ENCODE data around the gene ASB2.

ASB2 gene

DNA sequence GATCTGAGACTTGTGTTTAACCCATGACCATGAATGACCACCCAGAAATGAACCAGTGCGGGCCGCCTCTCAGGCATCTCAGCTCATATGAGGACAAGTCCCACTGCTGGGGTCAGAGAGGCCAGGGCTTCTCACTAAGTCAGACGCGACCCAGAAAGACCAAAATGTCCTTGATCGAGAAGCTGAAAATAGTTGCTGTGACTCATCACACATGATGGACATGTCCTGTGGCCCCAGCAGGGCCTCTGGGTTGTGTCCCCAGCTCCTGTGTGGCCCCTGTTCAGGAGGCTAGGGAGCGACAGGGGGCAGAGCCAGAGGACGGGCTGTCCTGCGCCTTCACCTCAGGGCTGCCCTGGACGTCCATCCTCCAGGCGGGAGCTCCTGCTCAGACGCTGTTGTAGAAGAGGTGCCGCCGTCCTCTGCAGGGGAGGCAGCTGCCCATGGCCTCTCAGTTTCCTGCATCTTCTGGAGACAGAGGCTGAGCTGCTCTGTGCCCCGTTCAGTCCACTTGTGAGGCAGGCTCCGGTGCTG lies 78.2 kb downstream of the ASB2 start:
- DNase-seq: no peak

DNA sequence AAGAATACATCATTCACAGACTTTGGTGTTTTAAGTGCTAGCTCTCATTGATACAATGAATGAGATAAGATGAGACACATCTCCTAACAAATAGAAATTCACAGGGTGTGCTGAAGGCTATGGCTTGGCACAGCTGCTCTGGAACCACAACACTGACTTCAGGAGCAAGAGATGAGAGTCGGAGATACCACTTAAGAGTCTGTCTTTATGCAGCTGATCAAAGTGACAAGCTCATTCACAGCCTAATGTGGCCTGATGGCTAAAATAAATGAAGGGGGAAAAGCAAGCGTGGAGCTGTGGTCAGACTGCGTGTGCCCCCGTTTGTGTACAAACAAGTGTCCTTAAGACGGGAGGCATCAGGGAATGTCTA lies 78.9 kb downstream of the ASB2 start:
- DNase-seq: no peak

DNA sequence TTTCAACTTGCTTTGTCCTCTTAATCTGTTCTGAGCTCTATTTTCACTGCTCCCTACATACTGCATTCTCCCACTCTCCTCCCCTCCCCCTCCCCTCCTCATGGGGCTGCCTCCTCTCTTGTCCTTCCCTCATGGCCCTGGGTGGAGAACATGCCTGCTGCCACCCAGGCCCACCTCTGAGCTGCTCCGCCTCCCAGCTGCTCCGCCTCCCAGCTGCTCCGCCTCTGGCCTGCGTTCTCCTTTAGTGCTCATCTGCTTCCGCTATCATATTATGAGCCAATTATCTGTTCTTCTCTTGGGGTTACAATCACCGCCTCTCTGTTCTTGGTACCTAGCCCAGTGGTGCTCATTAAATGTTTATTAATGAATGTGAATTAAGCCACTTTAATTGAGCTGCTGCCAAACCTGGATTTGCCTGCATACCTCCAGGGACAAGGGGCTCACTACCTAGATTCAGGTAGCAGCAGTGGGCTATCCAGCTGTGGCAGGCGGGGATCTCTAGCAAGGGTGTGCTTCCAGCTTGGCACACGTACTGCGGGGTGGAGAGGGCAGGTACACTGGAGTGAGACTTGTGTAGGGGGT lies 81.3 kb downstream of the ASB2 start:
- DNase-seq: no peak

DNA sequence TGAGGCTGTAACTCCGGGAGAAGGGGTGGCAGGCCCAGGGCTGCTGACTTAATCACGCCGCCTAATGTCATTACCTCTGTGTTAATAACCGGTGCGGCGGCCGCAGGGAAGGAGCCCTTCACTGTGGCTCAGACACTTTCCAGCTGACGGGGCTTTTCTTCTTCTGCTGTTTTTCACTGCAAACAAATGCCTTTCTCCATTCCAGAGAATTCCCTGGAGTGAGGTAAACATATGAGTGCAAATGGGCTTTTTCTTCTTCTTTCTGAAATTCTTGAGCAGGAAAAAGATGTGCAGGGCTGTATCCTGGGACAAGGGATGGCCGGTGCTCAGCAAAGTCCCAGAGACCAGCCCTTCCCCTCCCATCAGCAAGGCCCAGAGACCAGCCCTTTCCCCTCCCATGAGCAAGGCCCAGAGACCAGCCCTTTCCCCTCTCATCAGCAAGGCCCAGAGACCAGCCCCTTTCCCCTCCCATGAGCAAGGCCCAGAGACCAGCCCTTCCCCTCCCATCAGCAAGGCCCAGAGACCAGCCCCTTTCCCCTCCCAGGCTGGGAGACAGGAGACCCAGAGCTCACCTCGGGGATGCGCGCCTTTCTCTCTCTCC lies 82.6 kb downstream of the ASB2 start:
- DNase-seq: no peak

DNA sequence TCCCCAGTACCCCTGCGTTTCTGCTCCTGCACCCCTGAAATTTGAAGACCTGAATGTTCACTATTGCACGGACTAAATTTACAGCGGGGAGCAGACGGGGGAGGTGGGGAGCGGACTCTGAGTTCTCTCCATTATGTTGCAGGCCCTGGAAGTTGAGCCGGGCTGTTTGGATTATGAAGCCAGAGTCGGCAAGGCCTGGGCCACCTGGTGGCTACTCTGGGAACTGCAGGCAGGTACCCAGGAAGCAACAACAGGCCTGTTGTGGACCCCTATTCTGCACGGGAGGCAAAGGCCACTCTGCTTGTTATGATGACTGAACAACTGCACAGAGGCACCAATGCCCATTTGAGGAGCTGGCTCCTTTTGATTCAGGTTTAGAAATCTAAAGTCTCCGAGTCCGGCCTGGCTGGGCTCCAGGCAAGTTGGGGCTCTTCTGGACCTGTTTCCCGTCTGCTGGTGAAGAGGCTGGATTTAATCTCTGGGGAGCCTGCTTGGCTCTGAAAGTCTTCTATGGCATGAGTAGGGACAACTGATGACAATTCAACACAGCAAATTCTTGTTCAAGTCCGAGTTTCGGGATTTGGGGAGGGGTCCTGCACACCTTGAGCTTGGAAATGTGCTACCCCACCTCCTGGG lies 83.3 kb downstream of the ASB2 start:
- peak; percentile 9 to 48 for DNase-seq

DNA sequence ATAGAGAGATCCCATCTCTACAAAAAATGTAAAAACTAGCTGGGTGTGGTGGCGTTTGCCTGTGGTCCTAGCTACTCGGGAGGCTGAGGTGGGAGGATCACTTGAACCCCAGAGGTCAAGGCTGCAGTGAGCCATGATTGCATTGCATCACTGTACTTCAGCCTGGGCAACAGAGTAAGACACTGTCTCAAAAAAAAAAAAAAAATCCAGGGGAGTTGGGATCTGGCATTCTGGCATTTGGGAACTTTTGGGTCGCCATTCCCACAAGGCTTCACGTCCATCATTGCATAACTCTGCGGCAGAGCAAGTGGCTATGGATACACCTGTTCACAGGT lies 83.9 kb downstream of the ASB2 start:
- DNase-seq: no peak

DNA sequence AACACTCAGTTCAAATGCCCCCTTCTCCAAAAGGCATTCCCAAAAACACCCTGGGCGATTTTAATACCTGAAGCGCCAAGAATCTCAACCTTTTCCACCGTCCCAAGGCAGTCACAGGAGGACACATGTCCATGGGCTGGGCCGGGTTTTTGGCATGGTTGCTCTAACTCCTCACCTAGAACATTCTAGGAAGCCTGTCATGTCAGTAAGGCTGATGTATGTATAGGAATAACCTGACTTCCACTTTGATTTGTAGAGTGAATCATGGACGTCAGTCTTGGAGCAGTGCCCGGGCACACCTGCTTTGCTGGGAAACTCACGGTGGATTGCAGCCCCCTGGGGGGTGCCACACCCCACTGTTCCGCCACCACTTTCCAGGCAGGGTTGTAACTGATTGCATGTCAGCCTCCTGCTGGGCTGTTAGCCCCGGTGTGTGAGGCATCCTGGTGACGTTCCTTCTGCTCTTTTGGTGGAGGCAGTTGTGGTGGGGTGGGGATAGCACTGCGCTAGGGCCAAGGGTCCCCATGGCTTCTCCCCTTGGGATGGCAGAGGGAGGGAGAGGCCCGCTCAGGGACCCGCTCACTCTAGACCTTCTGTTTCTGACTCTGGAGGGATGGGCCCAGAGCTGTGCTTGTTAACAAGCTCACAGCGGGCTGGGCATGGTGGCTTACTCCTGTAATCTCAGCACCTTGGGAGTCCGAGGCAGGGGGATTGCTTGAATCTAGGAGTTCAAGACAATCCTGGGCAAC lies 84.4 kb downstream of the ASB2 start:
- no peak for DNase-seq

DNA sequence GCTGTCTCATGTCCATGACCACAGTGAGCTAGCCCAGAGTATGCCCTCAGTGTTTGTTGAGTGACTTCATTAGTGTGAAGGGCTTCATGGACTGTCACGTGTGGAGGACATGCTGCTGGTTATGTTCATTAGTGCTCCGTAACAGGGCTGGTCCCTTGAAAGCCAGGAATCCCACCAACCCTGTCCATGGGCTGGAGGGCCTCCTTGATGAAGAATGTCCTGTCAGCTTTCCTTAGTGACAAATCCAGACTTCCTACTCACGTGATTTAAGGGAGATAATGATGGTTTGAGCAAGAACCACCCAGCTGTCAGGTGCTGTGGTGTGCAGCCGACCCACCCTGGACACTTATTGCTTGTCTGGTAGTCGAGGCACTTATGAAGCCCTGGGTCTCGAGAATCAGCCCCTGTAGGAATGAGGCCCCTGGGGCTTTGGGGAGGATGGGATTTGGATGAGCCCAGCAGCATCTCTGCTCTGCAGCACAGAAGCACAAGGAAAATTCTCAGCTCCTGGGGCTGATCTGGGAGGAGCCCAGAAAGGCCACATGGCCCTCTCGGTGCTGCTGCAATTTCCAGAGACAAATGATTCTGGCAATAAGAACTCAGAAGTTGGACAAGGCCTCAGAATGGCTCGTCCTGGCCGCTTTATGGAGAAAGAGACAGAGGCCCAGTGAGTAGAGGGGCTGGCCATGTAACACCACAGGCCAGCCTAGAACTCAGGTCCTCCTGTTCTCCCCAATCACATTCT lies 86.5 kb downstream of the ASB2 start:
- DNase-seq: no peak

DNA sequence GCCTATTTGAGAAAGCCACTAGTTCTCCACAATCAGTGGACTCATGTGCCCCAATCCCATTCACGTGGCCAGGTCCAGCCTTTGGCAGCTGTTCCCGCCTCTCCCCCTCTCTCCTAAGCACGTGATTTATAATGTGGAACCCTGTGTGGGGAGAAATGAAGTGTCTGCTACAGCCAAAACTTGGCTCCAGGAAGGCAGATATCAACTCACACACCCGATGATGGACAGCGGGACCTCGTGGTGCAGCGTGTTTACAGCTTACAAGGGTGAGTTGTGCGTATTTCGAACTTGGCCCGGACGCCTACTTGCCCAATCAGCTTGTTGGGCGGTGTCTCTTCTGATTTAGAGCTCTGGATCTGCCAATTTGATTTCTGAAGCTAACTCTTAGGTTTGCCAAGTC lies 87.4 kb downstream of the ASB2 start:
- DNase-seq: no peak

DNA sequence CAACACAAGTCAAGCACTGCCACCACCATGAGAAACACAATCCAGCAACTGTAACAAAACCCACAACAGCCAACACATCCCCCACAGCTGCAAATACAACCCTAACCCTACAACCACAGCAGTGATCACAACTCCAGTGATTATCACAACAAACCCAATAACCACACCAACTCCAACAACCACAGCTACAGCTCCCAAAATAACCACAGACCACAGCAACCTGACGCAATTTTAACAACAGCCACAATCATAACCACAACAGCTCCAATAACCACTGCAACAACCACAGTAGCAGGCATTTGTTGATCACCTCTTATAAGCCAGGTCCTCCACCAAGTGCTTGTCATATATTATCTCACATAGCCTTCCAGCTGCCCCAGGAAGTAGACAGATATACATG lies 91.4 kb downstream of the ASB2 start:
- no peak for DNase-seq

Measured in NCI-H1930 (cell line).